IPS-15b (cell line): ENCODE data around the gene ZBTB2.
"Not testable (repeated sequence)": the region's sequence is repeated elsewhere in the genome, so short reads cannot be mapped to it uniquely, and the experiment has no call there.

Source experiments
- H3K27me3 ChIP-seq: one replicate; pipeline ENCODE4 v1.6.1; 2013; ENCODE audit warnings: low read length; ENCODE audit not compliant: control insufficient read depth, insufficient read depth
- H3K36me3 ChIP-seq: one replicate; pipeline ENCODE4 v1.6.1; 2013; ENCODE audit warnings: low read length; ENCODE audit not compliant: control insufficient read depth, insufficient read depth
- H3K4me1 ChIP-seq: one replicate; pipeline ENCODE4 v1.6.1; 2013; ENCODE audit warnings: mild to moderate bottlenecking, low read length; ENCODE audit not compliant: control insufficient read depth, insufficient read depth
- H3K4me3 ChIP-seq: one replicate; pipeline ENCODE4 v1.5.1; 2013; ENCODE audit warnings: low read depth, low read length
- H3K9ac ChIP-seq: one replicate; pipeline ENCODE4 v1.6.1; 2013; ENCODE audit warnings: low read depth, mild to moderate bottlenecking, low read length
- H3K9me3 ChIP-seq: one replicate; pipeline ENCODE4 v1.6.1; 2013; ENCODE audit warnings: mild to moderate bottlenecking, low read length; ENCODE audit not compliant: control insufficient read depth, insufficient read depth

The ZBTB2 gene

GRCh38 chr6:151358475-151358874 is 32.9 kb downstream of the ZBTB2 start:
- no peaks in the 10 kb centered on the region for H3K36me3 ChIP-seq
- H3K4me1 ChIP-seq: no peaks in the 10 kb centered on the region
- no peak overlapping the region for H3K4me3 ChIP-seq
- no peaks in the 10 kb centered on the region for H3K27me3 ChIP-seq
- no peak overlapping the region for H3K9ac ChIP-seq
- no peaks in the 10 kb centered on the region for H3K9me3 ChIP-seq

- no peaks in the 10 kb centered on the region for H3K4me1 ChIP-seq
- no peak overlapping the region for H3K9ac ChIP-seq
- no peak overlapping the region for H3K4me3 ChIP-seq
- H3K27me3 ChIP-seq: no peaks in the 10 kb centered on the region
- H3K36me3 ChIP-seq: no peaks in the 10 kb centered on the region
- H3K9me3 ChIP-seq: no peaks in the 10 kb centered on the region
These were observed 33.5 kb downstream of the ZBTB2 start for GRCh38 chr6:151357758-151358436.

GRCh38 chr6:151356983-151357382 is 34.4 kb downstream of the ZBTB2 start:
- not testable (repeated sequence) for H3K9me3 ChIP-seq, H3K4me1 ChIP-seq, H3K36me3 ChIP-seq, H3K9ac ChIP-seq, H3K27me3 ChIP-seq, H3K4me3 ChIP-seq

GRCh38 chr6:151353795-151354194 is 37.6 kb downstream of the ZBTB2 start:
- H3K27me3 ChIP-seq: no peaks in the 10 kb centered on the region
- H3K4me3 ChIP-seq: no peak overlapping the region
- peaks cover 3% of the 10 kb centered on the region for H3K36me3 ChIP-seq

GRCh38 chr6:151352410-151353396 is 38.7 kb downstream of the ZBTB2 start:
- H3K27me3 ChIP-seq: no peaks in the 10 kb centered on the region
- no peaks in the 10 kb centered on the region for H3K4me1 ChIP-seq
- H3K9me3 ChIP-seq: no peaks in the 10 kb centered on the region
- H3K4me3 ChIP-seq: no peak overlapping the region
- peaks cover 4% of the 10 kb centered on the region for H3K36me3 ChIP-seq
- no peak overlapping the region for H3K9ac ChIP-seq

More at GRCh38 chr6:151353795-151354194, 37.6 kb downstream of the ZBTB2 start:
- Histone ChIP-seq H3K9me3 (no peaks in the 10 kb centered on the region), H3K9ac (no peak overlapping the region), H3K4me1 (no peaks in the 10 kb centered on the region)

- H3K27me3 ChIP-seq: no peaks in the 10 kb centered on the region
- H3K4me1 ChIP-seq: no peaks in the 10 kb centered on the region
- H3K36me3 ChIP-seq: peaks cover 4% of the 10 kb centered on the region
- no peak overlapping the region for H3K4me3 ChIP-seq
- H3K9me3 ChIP-seq: no peaks in the 10 kb centered on the region
- no peak overlapping the region for H3K9ac ChIP-seq
These were observed 39.6 kb downstream of the ZBTB2 start for GRCh38 chr6:151351731-151352130.

- Histone ChIP-seq H3K4me3 (no peak overlapping the region), H3K4me1 (no peaks in the 10 kb centered on the region), H3K9ac (no peak overlapping the region), H3K9me3 (no peaks in the 10 kb centered on the region), H3K27me3 (no peaks in the 10 kb centered on the region), H3K36me3 (peaks cover 4% of the 10 kb centered on the region)
These were observed 40.1 kb downstream of the ZBTB2 start for GRCh38 chr6:151351146-151351700.

- Histone ChIP-seq H3K9me3 (no peaks in the 10 kb centered on the region), H3K4me3 (no peak overlapping the region), H3K4me1 (no peaks in the 10 kb centered on the region), H3K27me3 (no peaks in the 10 kb centered on the region), H3K36me3 (peaks cover 4% of the 10 kb centered on the region), H3K9ac (no peak overlapping the region)
These were observed 40.8 kb downstream of the ZBTB2 start for GRCh38 chr6:151350442-151351145.

- Histone ChIP-seq H3K4me1 (no peaks in the 10 kb centered on the region), H3K4me3 (no peak overlapping the region), H3K9ac (no peak overlapping the region), H3K9me3 (no peaks in the 10 kb centered on the region), H3K27me3 (no peaks in the 10 kb centered on the region), H3K36me3 (peaks cover 4% of the 10 kb centered on the region)
These were observed 41.6 kb downstream of the ZBTB2 start for GRCh38 chr6:151349651-151350270.

GRCh38 chr6:151342750-151343149 is 48.6 kb downstream of the ZBTB2 start:
- H3K4me3 ChIP-seq, H3K9me3 ChIP-seq, H3K9ac ChIP-seq, H3K27me3 ChIP-seq, H3K4me1 ChIP-seq, H3K36me3 ChIP-seq: not testable (repeated sequence)
